GM04503 (cell line): ENCODE data around the gene PLSCR3.

Experiments used
- DNase-seq: peaks from one replicate; pipeline ENCODE4 v3.0.0-alpha.2; 2012; ENCODE audit warnings: low read depth

Gene PLSCR3

GRCh38 chr17:7426203-7426863 lies 32.0 kb upstream of the PLSCR3 start:
- DNase-seq: no peak

- DNase-seq: no peak
Observed at GRCh38 chr17:7425756-7426155, 31.4 kb upstream of the PLSCR3 start.

GRCh38 chr17:7425316-7425715 lies 31.0 kb upstream of the PLSCR3 start, which contains the start of gene SPEM2:
TSS of gene SPEM2 (plus strand) at chr17:7425616. CDS start at chr17:7425689, 73 bp downstream.
- DNase-seq: no peak

- no peak for DNase-seq
Observed at GRCh38 chr17:7423679-7424078, 29.4 kb upstream of the PLSCR3 start.

GRCh38 chr17:7421186-7421585 lies 26.9 kb upstream of the PLSCR3 start:
- DNase-seq: no peak

GRCh38 chr17:7419819-7420610 lies 25.7 kb upstream of the PLSCR3 start, which contains the start of gene SPEM1:
TSS of gene SPEM1 (plus strand) at chr17:7420324. CDS start at chr17:7420385, 61 bp downstream.
- DNase-seq: no peak

GRCh38 chr17:7418472-7419152 lies 24.3 kb upstream of the PLSCR3 start:
- no peak for DNase-seq

GRCh38 chr17:7417056-7417655 lies 22.8 kb upstream of the PLSCR3 start:
- no peak for DNase-seq

GRCh38 chr17:7416323-7416722 lies 22.0 kb upstream of the PLSCR3 start:
- no peak for DNase-seq

GRCh38 chr17:7415784-7416183 lies 21.5 kb upstream of the PLSCR3 start:
- no peak for DNase-seq

GRCh38 chr17:7414837-7415236 lies 20.5 kb upstream of the PLSCR3 start:
- no peak for DNase-seq

- DNase-seq: no peak
Observed at GRCh38 chr17:7413346-7413985, 19.1 kb upstream of the PLSCR3 start.

GRCh38 chr17:7411427-7411750 lies 17.1 kb upstream of the PLSCR3 start:
- DNase-seq: no peak

- DNase-seq: no peak
Observed at GRCh38 chr17:7410634-7411426, 16.5 kb upstream of the PLSCR3 start.

GRCh38 chr17:7409716-7410115 lies 15.4 kb upstream of the PLSCR3 start:
- DNase-seq: no peak

- no peak for DNase-seq
Observed at GRCh38 chr17:7408863-7409262, 14.5 kb upstream of the PLSCR3 start.

- no peak for DNase-seq
Observed at GRCh38 chr17:7408252-7408727, 14.0 kb upstream of the PLSCR3 start.

GRCh38 chr17:7407485-7408251 lies 13.3 kb upstream of the PLSCR3 start, which contains the start of gene NLGN2:
TSS of gene NLGN2 (plus strand) at chr17:7407845. CDS start at chr17:7408256, 411 bp downstream.
- DNase-seq: no peak

- DNase-seq: no peak
Observed at GRCh38 chr17:7407082-7407481, 12.8 kb upstream of the PLSCR3 start.

- DNase-seq: no peak
Observed at GRCh38 chr17:7406235-7406825, 12.0 kb upstream of the PLSCR3 start.
